Astrocyte (in vitro differentiated cells and primary cell): ENCODE results near the gene MBP. TPM values are rescaled to one million over a fixed set of nuclear protein-coding genes. Genes with fewer than 3 reads are reported as not detected.

Experiments used
- DNase-seq: peaks from one replicate; pipeline ENCODE4 v3.0.0-alpha.2; 2010; ENCODE audit warnings: low read depth
- FAIRE-seq: peaks from 2 replicates; lab custom pipeline; 2011; peaks lifted over from hg19 to GRCh38; lab: Jason Lieb, UNC
- H2AFZ ChIP-seq: 2 replicates; pipeline ENCODE4 v1.6.0; 2012; ENCODE audit warnings: low read depth, low read length, inconsistent platforms
- H3K27ac ChIP-seq: 2 replicates; pipeline ENCODE4 v1.5.1; 2011; ENCODE audit warnings: low read depth, low read length, inconsistent platforms
- H3K27me3 ChIP-seq: 2 replicates; pipeline ENCODE4 v1.6.0; 2011; ENCODE audit warnings: low read length, inconsistent platforms; ENCODE audit not compliant: insufficient read depth
- H3K36me3 ChIP-seq: 2 replicates; pipeline ENCODE4 v1.5.1; 2011; ENCODE audit warnings: low read length, inconsistent platforms; ENCODE audit not compliant: insufficient read depth
- H3K4me1 ChIP-seq: 2 replicates; pipeline ENCODE4 v1.5.1; 2011; ENCODE audit warnings: low read length, inconsistent platforms; ENCODE audit not compliant: insufficient read depth
- H3K4me2 ChIP-seq: 2 replicates; pipeline ENCODE4 v1.6.0; 2012; ENCODE audit warnings: low read length, inconsistent platforms
- H3K4me3 ChIP-seq: 2 replicates; pipeline ENCODE4 v1.5.1; 2011; ENCODE audit warnings: low read depth, mild to moderate bottlenecking, low read length, inconsistent platforms; ENCODE audit not compliant: insufficient read depth
- H3K79me2 ChIP-seq: 2 replicates; pipeline ENCODE4 v1.6.0; 2012; ENCODE audit warnings: mild to moderate bottlenecking, low read length, inconsistent platforms; ENCODE audit not compliant: insufficient read depth
- H3K9ac ChIP-seq: 2 replicates; pipeline ENCODE4 v1.6.0; 2012; ENCODE audit warnings: mild to moderate bottlenecking, low read length, inconsistent platforms
- H3K9me3 ChIP-seq: 2 replicates; pipeline ENCODE4 v1.5.1; 2012; ENCODE audit warnings: low read depth, mild to moderate bottlenecking, low read length, inconsistent platforms; ENCODE audit not compliant: insufficient read depth
- H4K20me1 ChIP-seq: 2 replicates; pipeline ENCODE4 v1.6.0; 2012; ENCODE audit warnings: low read length, inconsistent platforms; ENCODE audit not compliant: insufficient read depth
- H3K27ac Mint-ChIP-seq: one replicate; pipeline ENCODE4 v1.8.0; 2021; ENCODE audit warnings: mild to moderate bottlenecking, mixed read lengths; ENCODE audit not compliant: unreplicated experiment
- H3K27me3 Mint-ChIP-seq: one replicate; pipeline ENCODE4 v1.8.0; 2021; ENCODE audit warnings: low read depth, mixed read lengths; ENCODE audit not compliant: unreplicated experiment
- H3K36me3 Mint-ChIP-seq: one replicate; pipeline ENCODE4 v1.8.0; 2021; ENCODE audit warnings: low read depth, mixed read lengths; ENCODE audit not compliant: unreplicated experiment
- H3K4me1 Mint-ChIP-seq: one replicate; pipeline ENCODE4 v1.8.0; 2021; ENCODE audit warnings: low read depth, mixed read lengths; ENCODE audit not compliant: unreplicated experiment
- H3K4me3 Mint-ChIP-seq: one replicate; pipeline ENCODE4 v1.8.0; 2021; ENCODE audit warnings: mild to moderate bottlenecking, moderate library complexity, mixed read lengths; ENCODE audit not compliant: unreplicated experiment
- H3K9me3 Mint-ChIP-seq: one replicate; pipeline ENCODE4 v1.8.0; 2021; ENCODE audit warnings: mild to moderate bottlenecking, mixed read lengths; ENCODE audit not compliant: unreplicated experiment
- CTCF ChIP-seq: IDR thresholded peaks from 2 replicates; pipeline ENCODE4 v1.5.1; 2011; ENCODE audit warnings: low read depth, mild to moderate bottlenecking, inconsistent platforms, low read length, moderate library complexity; ENCODE audit not compliant: insufficient read depth
- EZH2 ChIP-seq: IDR thresholded peaks from 2 replicates; pipeline ENCODE4 v1.6.1; 2012; ENCODE audit warnings: mild to moderate bottlenecking, low read length, inconsistent platforms; ENCODE audit not compliant: insufficient read depth
- total RNA-seq: library from RNA; stranded (reverse); gene quantifications from 2 replicates; pipeline ENCODE4 v1.2.1, GENCODE V29; 2021

Gene MBP
- total RNA-seq, 1 donor from 2014 or later: 11.4 TPM

GRCh38 chr18:77140030-77140429 lies 7.4 kb upstream of the MBP start:
- TF ChIP-seq CTCF (no peak), EZH2 (no peak)
- Histone ChIP-seq H2AFZ (no peak overlapping the region), H3K9me3 (peaks cover 3% of the 10 kb centered on the region), H3K4me3 (no peak overlapping the region), H3K4me1 (peaks cover 3% of the 10 kb centered on the region), H3K27me3 (no peaks in the 10 kb centered on the region), H4K20me1 (no peaks in the 10 kb centered on the region), H3K4me2 (no peak overlapping the region), H3K27ac (no peak overlapping the region), H3K79me2 (no peaks in the 10 kb centered on the region), H3K9ac (no peak overlapping the region), H3K36me3 (no peaks in the 10 kb centered on the region)
- H3K27me3 Mint-ChIP-seq: peaks cover 13% of the 10 kb centered on the region
- H3K36me3 Mint-ChIP-seq: peaks cover 2% of the 10 kb centered on the region
- peaks cover 18% of the 10 kb centered on the region for H3K9me3 Mint-ChIP-seq
- H3K4me1 Mint-ChIP-seq: peaks cover 5% of the 10 kb centered on the region
- no peak overlapping the region for H3K4me3 Mint-ChIP-seq
- DNase-seq (no peak), FAIRE-seq (no peak)
- H3K27ac Mint-ChIP-seq: no peak overlapping the region

GRCh38 chr18:77139619-77140018 lies 7.0 kb upstream of the MBP start:
- H2AFZ ChIP-seq: no peak overlapping the region
- Mint-ChIP-seq H3K27me3 (peaks cover 16% of the 10 kb centered on the region), H3K36me3 (peaks cover 2% of the 10 kb centered on the region), H3K4me1 (peaks cover 5% of the 10 kb centered on the region), H3K4me3 (no peak overlapping the region), H3K9me3 (peaks cover 18% of the 10 kb centered on the region), H3K27ac (no peak overlapping the region)
- no peak for FAIRE-seq
- no peak overlapping the region for H3K9ac ChIP-seq
- H3K4me1 ChIP-seq: peaks cover 3% of the 10 kb centered on the region
- H3K9me3 ChIP-seq: peaks cover 3% of the 10 kb centered on the region
- H3K36me3 ChIP-seq: no peaks in the 10 kb centered on the region
- H3K27me3 ChIP-seq: no peaks in the 10 kb centered on the region
- no peak for DNase-seq
- H3K27ac ChIP-seq: no peak overlapping the region
- TF ChIP-seq CTCF (no peak), EZH2 (no peak)
- no peak overlapping the region for H3K4me2 ChIP-seq
- no peaks in the 10 kb centered on the region for H3K79me2 ChIP-seq
- no peak overlapping the region for H3K4me3 ChIP-seq
- H4K20me1 ChIP-seq: no peaks in the 10 kb centered on the region

- Histone ChIP-seq H4K20me1 (no peaks in the 10 kb centered on the region), H3K79me2 (no peaks in the 10 kb centered on the region), H3K9me3 (no peaks in the 10 kb centered on the region), H2AFZ (no peak overlapping the region), H3K4me3 (no peak overlapping the region), H3K27me3 (no peaks in the 10 kb centered on the region), H3K4me1 (peaks cover 3% of the 10 kb centered on the region), H3K27ac (no peak overlapping the region), H3K9ac (no peak overlapping the region), H3K36me3 (no peaks in the 10 kb centered on the region), H3K4me2 (no peak overlapping the region)
- Mint-ChIP-seq H3K36me3 (no peaks in the 10 kb centered on the region), H3K27ac (no peak overlapping the region), H3K9me3 (peaks cover 11% of the 10 kb centered on the region), H3K4me1 (peaks cover 6% of the 10 kb centered on the region), H3K27me3 (peaks cover 19% of the 10 kb centered on the region), H3K4me3 (no peak overlapping the region)
- no peak for DNase-seq
- TF ChIP-seq EZH2: no peak
- TF ChIP-seq CTCF: no peak
- FAIRE-seq: no peak
These were observed 5.7 kb upstream of the MBP start for GRCh38 chr18:77138270-77138669.
